ENCODE results near the gene SELENOO.

The SELENOO gene

DNA sequence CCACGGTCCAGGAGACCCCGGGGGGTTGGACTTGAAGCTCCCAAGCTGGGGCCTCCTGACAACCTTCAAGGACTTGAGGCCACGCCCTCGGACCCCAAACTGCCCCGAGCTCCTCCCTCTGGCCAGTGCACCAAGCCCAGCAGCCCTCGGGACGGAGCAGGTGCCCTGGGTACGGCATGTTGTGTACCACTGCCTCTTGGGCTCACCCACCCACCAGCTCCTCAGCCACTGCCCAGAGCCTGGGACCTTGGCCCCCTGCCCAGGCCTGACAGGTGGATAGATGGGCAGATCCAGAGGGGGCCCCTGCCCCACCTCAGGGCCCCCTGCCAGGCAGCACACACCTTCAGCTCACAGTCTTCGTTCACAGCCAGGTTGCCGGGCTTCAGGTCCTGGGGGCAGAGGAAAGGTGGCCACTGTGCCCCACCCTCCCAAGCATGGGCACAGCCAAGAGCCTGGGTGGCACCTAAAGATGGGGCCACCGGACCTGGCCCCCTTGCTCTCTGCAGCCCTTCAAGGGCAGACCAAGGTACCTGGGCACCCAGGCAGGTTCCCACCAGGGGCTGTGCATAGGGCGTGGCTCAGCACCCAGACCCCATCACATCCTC lies 55.5 kb downstream of the SELENOO start:
- no peak overlapping the region for H3K27ac ChIP-seq (ENCODE audit: low read length, poor library complexity, severe bottlenecking)
- no peak for DNase-seq
- H3K23ac ChIP-seq (ENCODE audit: low read length in 2 of 2): no peak overlapping the region
- H2BK120ac ChIP-seq (ENCODE audit: low read depth, low read length): no peak overlapping the region
- H3K9ac ChIP-seq (ENCODE audit: low read length): no peak overlapping the region
- H3K4me3 ChIP-seq (ENCODE audit: insufficient read depth in 1 of 2, low read depth in 1 of 2, low read length in 2 of 2): no peak overlapping the region
- H3K9me3 ChIP-seq (ENCODE audit: control insufficient read depth, low read length): no peaks in the 10 kb centered on the region
- no peak overlapping the region for H3K14ac ChIP-seq (ENCODE audit: low read length in 2 of 2)
- H3K18ac ChIP-seq (ENCODE audit: low read depth in 1 of 2, low read length in 2 of 2): no peak overlapping the region
- H4K91ac ChIP-seq (ENCODE audit: low read length): no peak overlapping the region
- H2BK12ac ChIP-seq (ENCODE audit: low read length in 2 of 2): no peak overlapping the region
- H2AFZ ChIP-seq (ENCODE audit: low read depth, low read length): no peak overlapping the region
- H4K8ac ChIP-seq (ENCODE audit: low read length): no peak overlapping the region
- H3K79me1 ChIP-seq (replicated peaks; ENCODE audit: low read length, poor library complexity, severe bottlenecking): peaks cover 21% of the 10 kb centered on the region
- no peaks in the 10 kb centered on the region for H3K27me3 ChIP-seq (ENCODE audit: control insufficient read depth in 1 of 2, insufficient read depth in 1 of 2, low read length in 2 of 2)
- H3K4ac ChIP-seq (ENCODE audit: low read depth in 1 of 2, low read length in 2 of 2): no peak overlapping the region
- 97% methylated on average over 12 of the region's 12 CpGs for WGBS
- H3K4me1 ChIP-seq (ENCODE audit: control insufficient read depth, insufficient read depth, low read depth, low read length): peaks cover 29% of the 10 kb centered on the region
- H2BK5ac ChIP-seq (ENCODE audit: low read depth, low read length, poor library complexity, severe bottlenecking): no peak overlapping the region
- no peak overlapping the region for H2BK15ac ChIP-seq (ENCODE audit: low read depth, poor library complexity, severe bottlenecking)
- peaks cover 4 to 68% of the 10 kb centered on the region in 2 experiments for H3K36me3 ChIP-seq (ENCODE audit: control insufficient read depth in 1 of 2, insufficient read depth in 2 of 2, low read depth in 1 of 2, low read length in 2 of 2)
- H2AK5ac ChIP-seq (ENCODE audit: low read length, severe bottlenecking): no peak overlapping the region
- H3K4me2 ChIP-seq (ENCODE audit: low read length, poor library complexity, severe bottlenecking): no peak overlapping the region

DNA sequence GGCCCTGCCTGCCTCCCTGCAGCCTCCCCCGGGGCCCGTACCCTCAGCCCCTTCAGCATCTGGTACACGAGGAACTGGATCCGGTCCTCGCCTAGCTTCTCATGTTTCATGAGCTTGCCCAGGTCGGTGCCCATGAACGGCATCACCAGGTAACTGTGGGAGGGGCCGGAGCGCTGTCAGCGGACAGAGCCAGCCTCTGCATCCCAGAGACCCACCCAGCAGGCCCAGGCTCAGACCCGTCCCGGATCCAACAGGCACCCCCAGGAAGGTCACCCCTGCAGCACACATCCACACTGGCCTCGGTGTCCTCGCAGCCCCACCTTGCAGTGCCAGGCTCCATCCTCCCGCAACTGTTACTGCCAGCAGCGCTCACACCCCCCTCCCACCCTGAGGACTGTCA lies 56.2 kb downstream of the SELENOO start:
- Histone ChIP-seq H3K27ac (ENCODE audit: low read length, poor library complexity, severe bottlenecking) (no peak overlapping the region), H3K4me1 (ENCODE audit: control insufficient read depth, insufficient read depth, low read depth, low read length) (peaks cover 24% of the 10 kb centered on the region), H2BK12ac (ENCODE audit: low read length in 2 of 2) (no peak overlapping the region), H3K4me3 (ENCODE audit: insufficient read depth in 1 of 2, low read depth in 1 of 2, low read length in 2 of 2) (no peak overlapping the region), H2BK5ac (ENCODE audit: low read depth, low read length, poor library complexity, severe bottlenecking) (no peak overlapping the region), H2BK120ac (ENCODE audit: low read depth, low read length) (no peak overlapping the region), H3K4ac (ENCODE audit: low read depth in 1 of 2, low read length in 2 of 2) (no peak overlapping the region), H3K23ac (ENCODE audit: low read length in 2 of 2) (no peak overlapping the region), H3K79me1 (replicated peaks; ENCODE audit: low read length, poor library complexity, severe bottlenecking) (peaks cover 21% of the 10 kb centered on the region), H3K14ac (ENCODE audit: low read length in 2 of 2) (no peak overlapping the region), H2AFZ (ENCODE audit: low read depth, low read length) (no peak overlapping the region), H3K4me2 (ENCODE audit: low read length, poor library complexity, severe bottlenecking) (no peak overlapping the region), H2AK5ac (ENCODE audit: low read length, severe bottlenecking) (no peak overlapping the region), H2BK15ac (ENCODE audit: low read depth, poor library complexity, severe bottlenecking) (no peak overlapping the region), H3K27me3 (ENCODE audit: control insufficient read depth in 1 of 2, insufficient read depth in 1 of 2, low read length in 2 of 2) (no peaks in the 10 kb centered on the region), H4K91ac (ENCODE audit: low read length) (peak overlapping the region; percentile 18), H4K8ac (ENCODE audit: low read length) (no peak overlapping the region), H3K18ac (ENCODE audit: low read depth in 1 of 2, low read length in 2 of 2) (no peak overlapping the region), H3K9ac (ENCODE audit: low read length) (no peak overlapping the region), H3K36me3 (ENCODE audit: control insufficient read depth in 1 of 2, insufficient read depth in 2 of 2, low read depth in 1 of 2, low read length in 2 of 2) (peaks cover 4 to 68% of the 10 kb centered on the region in 2 experiments), H3K9me3 (ENCODE audit: control insufficient read depth, low read length) (no peaks in the 10 kb centered on the region)
- WGBS: 97% methylated on average over 16 of the region's 16 CpGs
- no peak for DNase-seq

DNA sequence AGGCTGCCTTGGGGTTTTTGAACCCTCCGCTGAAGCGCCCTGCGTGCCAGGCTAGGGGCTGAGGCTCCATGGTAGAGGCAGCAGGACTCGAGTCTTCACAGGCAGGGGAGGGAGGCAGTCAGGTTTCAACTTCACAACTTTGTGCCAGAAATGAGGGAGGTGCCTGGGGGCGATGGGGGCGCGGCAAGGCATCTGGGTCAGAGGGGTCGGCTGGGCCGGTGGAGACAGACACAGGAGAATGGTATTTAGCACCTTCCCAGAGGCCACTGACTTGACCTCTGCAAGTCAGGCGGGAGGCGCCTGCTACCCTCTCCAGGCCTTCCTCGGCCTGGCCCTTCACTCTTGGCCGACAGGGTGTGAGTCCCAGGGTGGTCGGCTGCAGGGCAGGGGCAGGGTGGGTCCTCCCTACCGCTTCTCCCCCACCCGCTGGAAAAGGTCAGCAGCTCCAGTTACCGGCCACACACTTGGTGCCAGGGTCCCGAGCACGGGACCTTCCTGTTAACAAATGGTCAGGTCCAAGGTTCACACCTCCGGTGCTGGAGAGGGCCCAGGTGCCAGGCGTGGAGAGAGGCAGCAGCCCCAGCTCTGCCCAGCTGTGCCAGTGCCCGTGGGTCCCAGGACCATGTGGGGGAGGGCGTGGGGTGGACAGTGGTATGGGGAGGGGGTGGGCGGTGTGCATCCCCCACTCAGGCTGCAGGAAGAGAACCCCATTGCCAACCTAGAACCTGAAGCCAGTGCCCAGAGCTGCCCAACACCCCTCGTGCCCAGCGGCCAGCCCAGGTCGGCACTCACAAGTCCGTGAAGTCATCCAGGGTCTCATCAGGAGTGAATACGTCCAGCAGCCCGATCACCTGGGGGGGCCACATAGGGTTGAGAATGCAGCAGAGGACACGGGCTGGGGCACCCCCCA lies 56.9 kb downstream of the SELENOO start:
- DNase-seq: no peak
- Histone ChIP-seq H2BK120ac (ENCODE audit: low read depth, low read length) (no peak overlapping the region), H3K4me3 (ENCODE audit: insufficient read depth in 1 of 2, low read depth in 1 of 2, low read length in 2 of 2) (no peak overlapping the region), H4K8ac (ENCODE audit: low read length) (no peak overlapping the region), H3K27me3 (ENCODE audit: control insufficient read depth in 1 of 2, insufficient read depth in 1 of 2, low read length in 2 of 2) (peaks cover 0 to 5% of the 10 kb centered on the region in 2 experiments), H3K9ac (ENCODE audit: low read length) (no peak overlapping the region), H3K9me3 (ENCODE audit: control insufficient read depth, low read length) (no peaks in the 10 kb centered on the region), H4K91ac (ENCODE audit: low read length) (peak overlapping the region; percentile 18), H3K18ac (ENCODE audit: low read depth in 1 of 2, low read length in 2 of 2) (no peak overlapping the region), H2BK15ac (ENCODE audit: low read depth, poor library complexity, severe bottlenecking) (no peak overlapping the region), H3K4ac (ENCODE audit: low read depth in 1 of 2, low read length in 2 of 2) (no peak overlapping the region), H3K23ac (ENCODE audit: low read length in 2 of 2) (no peak overlapping the region), H3K27ac (ENCODE audit: low read length, poor library complexity, severe bottlenecking) (no peak overlapping the region), H2AFZ (ENCODE audit: low read depth, low read length) (no peak overlapping the region), H2AK5ac (ENCODE audit: low read length, severe bottlenecking) (no peak overlapping the region), H3K36me3 (ENCODE audit: control insufficient read depth in 1 of 2, insufficient read depth in 2 of 2, low read depth in 1 of 2, low read length in 2 of 2) (peaks cover 4 to 64% of the 10 kb centered on the region in 2 experiments), H3K4me1 (ENCODE audit: control insufficient read depth, insufficient read depth, low read depth, low read length) (peaks cover 31% of the 10 kb centered on the region), H3K79me1 (replicated peaks; ENCODE audit: low read length, poor library complexity, severe bottlenecking) (peaks cover 21% of the 10 kb centered on the region), H3K14ac (ENCODE audit: low read length in 2 of 2) (no peak overlapping the region), H3K4me2 (ENCODE audit: low read length, poor library complexity, severe bottlenecking) (no peak overlapping the region), H2BK12ac (ENCODE audit: low read length in 2 of 2) (peak overlapping the region in 1 of 2 experiments; percentile 19), H2BK5ac (ENCODE audit: low read depth, low read length, poor library complexity, severe bottlenecking) (no peak overlapping the region)
- WGBS: 80% methylated on average over 31 of the region's 31 CpGs
